GM12874 (cell line): ENCODE measurements around the gene TMEM273.

ENCODE experiments used
- TF ChIP-seq, protein P1 (sequence below): IDR thresholded peaks from 2 replicates; pipeline ENCODE4 v1.5.1; 2011; ENCODE audit warnings: low read depth, mild to moderate bottlenecking, control low read depth, low read length, moderate library complexity; ENCODE audit not compliant: insufficient read depth

TMEM273 gene, protein sequence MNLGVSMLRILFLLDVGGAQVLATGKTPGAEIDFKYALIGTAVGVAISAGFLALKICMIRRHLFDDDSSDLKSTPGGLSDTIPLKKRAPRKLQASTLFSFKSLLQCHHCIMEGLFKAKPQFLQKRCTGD

DNA sequence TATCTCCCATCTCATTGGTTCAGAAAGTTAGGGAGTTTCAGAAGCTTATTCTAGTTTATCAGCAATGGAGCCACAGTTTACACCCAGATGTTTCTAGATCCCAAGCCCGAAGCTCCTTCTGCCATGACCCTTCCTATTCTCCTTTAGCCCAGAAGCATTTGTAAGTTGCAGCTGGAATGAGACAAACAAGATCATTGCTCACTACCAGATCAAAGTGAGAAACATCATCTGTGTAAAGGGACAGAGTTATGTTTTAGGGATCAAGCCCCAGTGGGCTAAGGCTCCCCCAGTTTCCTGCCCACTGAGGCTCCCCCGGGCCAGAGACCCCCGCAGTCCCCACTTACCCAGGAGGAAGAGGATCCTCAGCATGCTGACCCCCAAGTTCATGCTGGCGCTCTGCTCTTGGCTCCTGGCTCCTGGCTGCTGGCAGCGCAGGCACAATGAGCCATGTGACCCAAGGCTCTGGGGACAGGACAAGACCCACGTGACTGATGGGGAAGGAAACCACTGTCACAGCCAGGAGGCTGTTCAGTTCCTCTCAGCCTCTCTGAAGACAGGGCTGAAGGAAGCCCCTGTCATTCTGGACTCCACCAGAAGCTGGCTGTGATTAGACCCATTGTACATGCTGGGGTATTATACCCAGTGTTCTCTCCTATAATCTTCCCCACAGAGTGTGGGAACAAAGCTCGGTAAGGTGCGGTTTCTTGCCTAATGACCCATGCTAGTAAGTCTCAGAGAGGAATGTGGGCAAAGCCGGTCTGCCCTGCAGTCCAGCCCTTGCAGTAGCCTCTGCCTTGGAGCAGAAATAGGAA, at the start of gene TMEM273:
Gene TMEM273, minus strand, starts transcription at position 442 of the 812 bp plus-strand sequence. Its CDS starts 55 bp downstream, at position 387.
- TF ChIP-seq, protein P1, sequence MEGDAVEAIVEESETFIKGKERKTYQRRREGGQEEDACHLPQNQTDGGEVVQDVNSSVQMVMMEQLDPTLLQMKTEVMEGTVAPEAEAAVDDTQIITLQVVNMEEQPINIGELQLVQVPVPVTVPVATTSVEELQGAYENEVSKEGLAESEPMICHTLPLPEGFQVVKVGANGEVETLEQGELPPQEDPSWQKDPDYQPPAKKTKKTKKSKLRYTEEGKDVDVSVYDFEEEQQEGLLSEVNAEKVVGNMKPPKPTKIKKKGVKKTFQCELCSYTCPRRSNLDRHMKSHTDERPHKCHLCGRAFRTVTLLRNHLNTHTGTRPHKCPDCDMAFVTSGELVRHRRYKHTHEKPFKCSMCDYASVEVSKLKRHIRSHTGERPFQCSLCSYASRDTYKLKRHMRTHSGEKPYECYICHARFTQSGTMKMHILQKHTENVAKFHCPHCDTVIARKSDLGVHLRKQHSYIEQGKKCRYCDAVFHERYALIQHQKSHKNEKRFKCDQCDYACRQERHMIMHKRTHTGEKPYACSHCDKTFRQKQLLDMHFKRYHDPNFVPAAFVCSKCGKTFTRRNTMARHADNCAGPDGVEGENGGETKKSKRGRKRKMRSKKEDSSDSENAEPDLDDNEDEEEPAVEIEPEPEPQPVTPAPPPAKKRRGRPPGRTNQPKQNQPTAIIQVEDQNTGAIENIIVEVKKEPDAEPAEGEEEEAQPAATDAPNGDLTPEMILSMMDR = no peak

DNA sequence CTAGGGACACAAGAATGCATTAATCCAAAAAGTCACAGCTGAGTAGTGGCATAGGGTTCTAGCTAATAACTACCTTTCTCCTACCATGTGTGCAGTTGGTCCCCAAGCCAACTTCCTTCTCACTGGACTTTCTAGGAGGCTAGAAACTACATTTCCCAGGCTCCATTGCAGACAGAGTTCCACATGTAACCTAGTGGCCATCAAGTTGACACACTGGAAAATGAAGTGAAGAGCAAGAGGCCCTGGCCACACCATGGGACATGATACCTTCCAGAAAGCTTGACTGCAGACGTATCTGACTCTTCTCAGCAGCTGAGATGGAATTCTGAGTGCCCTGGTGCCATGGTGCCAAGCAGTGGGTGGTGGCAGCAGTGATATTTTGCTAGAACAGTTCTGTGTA, 49.8 kb upstream of the TMEM273 start:
- TF ChIP-seq, protein P1 = no peak

DNA sequence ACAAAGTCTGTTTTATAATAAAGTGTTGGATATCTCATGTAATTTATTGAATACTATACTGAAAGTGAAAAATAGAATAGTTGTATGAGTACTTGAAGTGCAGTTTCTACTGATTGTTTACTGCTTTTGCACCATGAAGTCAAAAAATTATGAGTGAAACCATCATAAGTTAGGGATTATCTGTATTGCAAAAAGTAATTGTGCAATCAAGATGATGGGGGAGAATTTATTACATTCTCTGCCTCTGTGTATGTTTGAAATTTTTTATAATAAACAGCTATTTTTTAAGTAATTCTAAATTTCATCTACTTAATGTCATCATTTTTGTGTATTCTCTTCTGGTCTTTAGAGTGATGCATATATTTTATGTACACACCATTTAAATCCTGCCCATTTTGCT, 47.2 kb upstream of the TMEM273 start:
- TF ChIP-seq, protein P1 = no peak

DNA sequence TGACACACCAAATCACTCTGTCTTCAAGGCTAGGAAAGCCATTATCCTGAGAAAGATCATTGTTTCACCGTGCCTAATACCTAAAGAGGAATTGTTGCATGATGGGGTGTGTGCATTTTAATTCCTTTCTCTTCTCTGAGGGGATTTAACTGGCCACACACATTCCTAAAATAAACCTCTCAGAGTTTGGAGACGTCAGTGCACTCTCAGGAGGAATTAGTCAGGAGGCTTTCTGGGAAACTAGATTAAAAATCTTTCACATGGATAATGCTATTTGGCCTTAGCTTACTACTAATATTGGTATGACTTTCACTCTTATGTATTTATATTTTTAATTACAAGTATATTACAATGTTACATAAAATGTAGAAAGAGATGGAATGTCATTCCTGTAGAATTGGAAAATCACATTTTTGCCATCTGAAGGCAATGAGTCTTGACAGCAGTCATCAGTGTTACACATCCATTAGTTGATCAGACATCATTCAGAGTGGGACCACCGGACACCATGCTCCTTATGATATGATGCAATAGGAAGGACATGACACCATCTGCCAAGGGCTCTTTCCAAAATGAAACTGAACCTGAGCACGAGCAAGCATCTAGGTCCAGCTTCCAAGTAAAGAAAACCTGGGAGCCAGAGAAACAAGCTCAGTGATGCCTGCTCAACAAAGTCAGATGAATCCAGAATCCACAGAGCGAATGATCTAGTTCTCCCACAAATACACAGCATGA, 43.1 kb upstream of the TMEM273 start:
- TF ChIP-seq, protein P1 = no peak

DNA sequence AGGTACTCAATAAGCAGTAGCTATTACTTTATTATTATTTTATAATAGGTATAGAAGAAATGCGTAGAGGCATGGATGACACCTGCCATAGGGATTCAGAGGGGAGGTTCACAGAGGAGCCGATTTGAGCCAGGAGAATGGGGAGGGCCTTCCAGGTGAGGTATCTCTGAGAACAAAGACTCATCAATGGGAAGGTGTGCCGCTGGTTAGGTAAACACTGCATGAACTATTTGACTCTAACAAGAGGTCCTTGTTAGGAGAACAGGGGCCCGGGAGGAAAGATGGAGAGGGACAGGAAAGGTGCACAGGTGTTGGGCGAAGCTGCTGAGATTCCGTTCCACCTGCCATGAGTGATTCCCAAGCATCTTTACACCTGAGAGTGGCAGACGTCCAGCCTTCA, 41.8 kb upstream of the TMEM273 start:
- TF ChIP-seq, protein P1 = no peak

DNA sequence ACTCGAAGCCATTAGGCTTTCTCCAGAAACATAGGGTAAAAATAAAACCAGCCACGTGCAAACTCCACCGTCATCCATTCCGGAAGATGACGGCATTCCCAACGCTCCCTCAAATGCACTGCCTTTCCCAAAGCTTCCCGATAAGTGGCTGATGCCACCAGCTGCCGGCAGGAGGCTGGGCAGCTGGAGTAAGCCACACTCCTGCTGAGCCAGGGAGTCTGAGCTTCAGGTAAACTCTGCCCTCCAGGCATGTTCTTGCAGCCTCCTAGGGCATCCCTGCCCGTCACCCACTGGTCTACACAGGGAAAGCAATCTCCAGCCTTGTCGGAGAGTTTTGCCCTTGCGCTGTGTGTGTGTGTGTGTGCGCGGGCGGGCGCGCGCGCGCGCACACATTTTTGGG, 40.5 kb upstream of the TMEM273 start:
- TF ChIP-seq, protein P1 = no peak

DNA sequence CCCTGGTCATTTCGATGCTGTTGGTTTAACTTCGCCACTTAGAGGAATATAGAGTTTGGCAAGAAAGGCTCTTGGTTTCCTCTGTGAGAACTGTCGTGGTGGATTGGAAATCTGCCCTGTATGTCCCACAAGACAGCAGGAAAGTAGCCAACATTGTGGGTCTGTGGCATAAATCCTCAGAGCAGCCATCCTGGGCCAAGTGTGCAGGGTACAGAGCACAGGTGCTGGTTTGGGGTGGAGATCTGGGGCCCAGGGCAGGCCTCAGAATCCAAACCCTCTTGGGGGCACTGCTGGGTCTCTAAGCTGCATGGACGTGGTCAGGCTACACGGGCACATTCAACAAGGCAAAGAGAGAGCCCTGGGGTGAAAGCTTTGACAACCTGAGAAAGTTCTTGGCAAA, 39.2 kb upstream of the TMEM273 start:
- TF ChIP-seq, protein P1 = no peak
